HCT116 (cell line): Measurements from ENCODE around the gene SLAMF6. TPM values are rescaled to one million over a fixed set of nuclear protein-coding genes. Genes with fewer than 3 reads are reported as not detected.

Source experiments
- ATAC-seq: fragments of 200-7000 bp; cut with Tn5 transposase; 2 replicates; pipeline ENCODE4 v1.9.1; 2020; ENCODE audit warnings: mild to moderate bottlenecking, moderate library complexity
- BruUV-seq: library from RNA; stranded (reverse); fragments of 400-500 nt; replicated peaks from 2 replicates; lab custom pipeline; 2021; lab: Mats Ljungman, UMichigan
- CTCF ChIA-PET: fragments of 300-600 bp; sonication (Branson Sonifier 250); formaldehyde crosslinking; loops from one replicate; lab custom pipeline; 2021; ENCODE audit warnings: antibody characterized with exemption; lab: Charles Lee
- POLR2A ChIA-PET: fragments of 300-600, 350-600 bp; sonication (Branson Sonifier 250); formaldehyde crosslinking; loops from one replicate; lab custom pipeline; 2021; ENCODE audit warnings: antibody characterized with exemption; lab: Charles Lee
- RAD21 ChIA-PET, 2 experiments: fragments of 300-600 bp; sonication (Branson Sonifier 250); formaldehyde crosslinking; loops; one replicate each; lab custom pipeline; 2023; ENCODE audit warnings: low total read pairs in 2 of 2; ENCODE audit not compliant: uncharacterized antibody in 2 of 2, unreplicated experiment in 2 of 2, low non-redundant PET in 1 of 2; lab: Charles Lee
- DNase-seq: peaks from one replicate; pipeline ENCODE4 v3.0.0-alpha.2; 2010; ENCODE audit warnings: low read depth, low spot score
- H2AFZ ChIP-seq: fragments of 200-600 bp; shearing (Covaris generic), sonication (generic); 2 replicates; pipeline ENCODE4 v1.6.1; 2017; ENCODE audit warnings: low read depth, mixed run types, mixed read lengths, antibody characterized with exemption, low read length; ENCODE audit not compliant: poor library complexity, severe bottlenecking
- H3K27ac ChIP-seq: 2 replicates; pipeline ENCODE4 v1.5.1; 2012; ENCODE audit warnings: low read depth, low read length
- H3K27me3 ChIP-seq: fragments of 200-600 bp; sonication (generic); 2 replicates; pipeline ENCODE4 v1.6.1; 2016; ENCODE audit warnings: mixed run types, low read length, mixed read lengths; ENCODE audit not compliant: insufficient read depth
- H3K36me3 ChIP-seq, 2 experiments: fragments of 200-500 bp in 1 of 2; fragments of 200-600 bp in 1 of 2; sonication (Bioruptor generic) in 1 of 2; sonication (generic) in 1 of 2; 2 replicates each; pipeline versions ENCODE4 v1.5.1 to v1.6.1; 2014 to 2016; ENCODE audit warnings: low read length in 2 of 2, inconsistent platforms in 1 of 2, mixed read lengths in 1 of 2, mixed run types in 1 of 2; ENCODE audit not compliant: insufficient read depth in 2 of 2, control insufficient read depth in 1 of 2
- H3K4me1 ChIP-seq, 2 experiments: fragments of 200-600 bp in 1 of 2; sonication (generic) in 1 of 2; 2 replicates each; pipeline versions ENCODE4 v1.5.1 to v1.6.1; 2012 to 2017; ENCODE audit warnings: low read length in 2 of 2, inconsistent platforms in 1 of 2, mild to moderate bottlenecking in 1 of 2, mixed read lengths in 1 of 2, mixed run types in 1 of 2, moderate library complexity in 1 of 2; ENCODE audit not compliant: insufficient read depth in 2 of 2, control insufficient read depth in 1 of 2
- H3K4me2 ChIP-seq: fragments of 200-600 bp; sonication (generic); 2 replicates; pipeline ENCODE4 v1.6.1; 2017; ENCODE audit warnings: mixed run types, low read length, mixed read lengths
- H3K4me3 ChIP-seq, 2 experiments: fragments of 200-600 bp in 1 of 2; sonication (generic) in 1 of 2; replicated peaks in 1 of 2; 2 replicates each; pipeline ENCODE4 v1.5.1; 2011 to 2016; ENCODE audit warnings: low read length in 2 of 2, control low read depth in 1 of 2, low read depth in 1 of 2, mild to moderate bottlenecking in 1 of 2, mixed read lengths in 1 of 2, mixed run types in 1 of 2
- H3K79me2 ChIP-seq: fragments of 200-600 bp; sonication (generic); 2 replicates; pipeline ENCODE4 v1.6.1; 2017; ENCODE audit warnings: mild to moderate bottlenecking, mixed run types, low read length, moderate library complexity, mixed read lengths; ENCODE audit not compliant: insufficient read depth
- H3K9ac ChIP-seq: fragments of 200-600 bp; sonication (generic); 2 replicates; pipeline ENCODE4 v1.6.1; 2016; ENCODE audit warnings: low read length, mixed read lengths
- H3K9me2 ChIP-seq: fragments of 200-600 bp; sonication (generic), shearing (Covaris generic); 2 replicates; pipeline ENCODE4 v1.6.1; 2017; ENCODE audit warnings: mixed run types, mild to moderate bottlenecking, moderate library complexity; ENCODE audit not compliant: insufficient read depth
- H3K9me3 ChIP-seq, 2 experiments: fragments of 200-500 bp in 1 of 2; fragments of 200-600 bp in 1 of 2; sonication (Bioruptor generic) in 1 of 2; sonication (generic) in 1 of 2; 2 replicates each; pipeline ENCODE4 v1.6.1; 2014 to 2017; ENCODE audit warnings: low read length in 2 of 2, mixed read lengths in 2 of 2, inconsistent platforms in 1 of 2, low read depth in 1 of 2, mild to moderate bottlenecking in 1 of 2, mixed run types in 1 of 2, moderate library complexity in 1 of 2; ENCODE audit not compliant: control insufficient read depth in 1 of 2, insufficient read depth in 1 of 2
- H4K20me1 ChIP-seq: fragments of 200-600 bp; sonication (generic), shearing (Covaris generic); 2 replicates; pipeline ENCODE4 v1.6.1; 2017; ENCODE audit warnings: mixed run types, mild to moderate bottlenecking, moderate library complexity; ENCODE audit not compliant: insufficient read depth
- CBX3 ChIP-seq: IDR thresholded peaks from 2 replicates; pipeline ENCODE4 v1.6.1; 2012; ENCODE audit warnings: low read depth
- EGR1 ChIP-seq: IDR thresholded peaks from 2 replicates; pipeline ENCODE4 v1.6.1; 2012; ENCODE audit warnings: low read depth
- ELF1 ChIP-seq: IDR thresholded peaks from 2 replicates; pipeline ENCODE4 v1.6.1; 2012; ENCODE audit warnings: low read depth, borderline replicate concordance
- EZH2 ChIP-seq: fragments of 200-600 bp; sonication (generic); IDR thresholded peaks from 2 replicates; pipeline ENCODE4 v1.6.1; 2017; ENCODE audit warnings: antibody characterized with exemption, mixed run types
- EZH2phosphoT487 ChIP-seq: fragments of 200-600 bp; IDR thresholded peaks from 2 replicates; pipeline ENCODE4 v1.6.1; 2018; ENCODE audit warnings: antibody characterized with exemption, borderline replicate concordance
- FOSL1 ChIP-seq: IDR thresholded peaks from 2 replicates; pipeline ENCODE4 v1.6.1; 2012; ENCODE audit warnings: low read depth
- SIN3A ChIP-seq: IDR thresholded peaks from 2 replicates; pipeline ENCODE4 v1.6.1; 2012; ENCODE audit warnings: low read depth
- YY1 ChIP-seq: IDR thresholded peaks from 2 replicates; pipeline ENCODE4 v1.6.1; 2011; ENCODE audit warnings: low read length, low read depth, moderate library complexity, mild to moderate bottlenecking; ENCODE audit not compliant: insufficient replicate concordance; ENCODE audit errors: extremely low read depth
- ZFX ChIP-seq: fragments of 450-650 bp; IDR thresholded peaks from 2 replicates; pipeline ENCODE4 v1.6.1; 2017
- intact Hi-C: fragments of 100-400 bp; cut with micrococcal nuclease; formaldehyde crosslinking; loops from 2 replicates; pipeline ENCODE4 v1.10.0; 2022
- total RNA-seq: library from RNA; stranded (reverse); gene quantifications from one replicate; pipeline ENCODE4 v1.2.1, GENCODE V29; 2021; ENCODE audit not compliant: unreplicated experiment
- TF ChIP-seq, protein P1 (sequence below): IDR thresholded peaks from 2 replicates; pipeline ENCODE4 v1.6.1; 2011; ENCODE audit warnings: mild to moderate bottlenecking, low read length, moderate library complexity; ENCODE audit not compliant: insufficient replicate concordance; ENCODE audit errors: extremely low read depth
- TF ChIP-seq, protein P2 (sequence below): IDR thresholded peaks from 2 replicates; pipeline ENCODE4 v1.6.1; 2012; ENCODE audit warnings: low read depth
- TF ChIP-seq, protein P3 (sequence below): IDR thresholded peaks from 2 replicates; pipeline ENCODE4 v1.6.1; 2012

The SLAMF6 gene
- total RNA-seq, 1 experiment from 2014 or later, result not detected

DNA sequence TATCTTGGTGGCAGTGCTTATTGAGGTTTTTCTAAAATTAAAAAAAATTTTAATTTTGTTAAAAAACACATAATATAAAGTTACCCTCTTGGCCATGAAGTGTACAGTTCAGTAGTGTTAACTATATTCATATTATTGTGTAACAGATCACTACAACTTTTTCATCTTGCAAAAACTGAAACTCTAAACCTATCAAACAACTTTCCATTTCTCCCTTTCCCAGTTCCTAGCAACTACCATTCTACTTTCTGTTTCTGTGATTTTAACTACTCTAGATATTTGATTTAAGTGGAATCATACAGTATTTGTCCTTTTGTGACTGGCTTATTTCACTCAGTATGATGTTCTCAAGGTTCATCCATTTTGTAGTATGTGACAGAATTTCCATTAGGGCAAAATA, 55.5 kb downstream of the SLAMF6 start:
- intact Hi-C loops, result no loop called here
- ATAC-seq (no peak), DNase-seq (no peak)
- BruUV-seq, result no TSS peak
- Histone ChIP-seq H3K9me2 (no peaks in the 10 kb centered on the region), H3K4me1 (no peaks in the 10 kb centered on the region), H3K79me2 (no peaks in the 10 kb centered on the region), H4K20me1 (no peaks in the 10 kb centered on the region), H3K27me3 (no peaks in the 10 kb centered on the region; the same call in 1 of the 2 replicates), H3K27ac (no peak overlapping the region), H3K4me2 (no peak overlapping the region), H3K36me3 (no peaks in the 10 kb centered on the region), H3K4me3 (no peak overlapping the region), H3K9ac (no peak overlapping the region), H2AFZ (no peak overlapping the region), H3K9me3 (no peaks in the 10 kb centered on the region)
- TF ChIP-seq, protein P1, sequence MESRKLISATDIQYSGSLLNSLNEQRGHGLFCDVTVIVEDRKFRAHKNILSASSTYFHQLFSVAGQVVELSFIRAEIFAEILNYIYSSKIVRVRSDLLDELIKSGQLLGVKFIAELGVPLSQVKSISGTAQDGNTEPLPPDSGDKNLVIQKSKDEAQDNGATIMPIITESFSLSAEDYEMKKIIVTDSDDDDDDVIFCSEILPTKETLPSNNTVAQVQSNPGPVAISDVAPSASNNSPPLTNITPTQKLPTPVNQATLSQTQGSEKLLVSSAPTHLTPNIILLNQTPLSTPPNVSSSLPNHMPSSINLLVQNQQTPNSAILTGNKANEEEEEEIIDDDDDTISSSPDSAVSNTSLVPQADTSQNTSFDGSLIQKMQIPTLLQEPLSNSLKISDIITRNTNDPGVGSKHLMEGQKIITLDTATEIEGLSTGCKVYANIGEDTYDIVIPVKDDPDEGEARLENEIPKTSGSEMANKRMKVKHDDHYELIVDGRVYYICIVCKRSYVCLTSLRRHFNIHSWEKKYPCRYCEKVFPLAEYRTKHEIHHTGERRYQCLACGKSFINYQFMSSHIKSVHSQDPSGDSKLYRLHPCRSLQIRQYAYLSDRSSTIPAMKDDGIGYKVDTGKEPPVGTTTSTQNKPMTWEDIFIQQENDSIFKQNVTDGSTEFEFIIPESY, result no peak
- no peak for TF ChIP-seq ELF1
- TF ChIP-seq, protein P2, sequence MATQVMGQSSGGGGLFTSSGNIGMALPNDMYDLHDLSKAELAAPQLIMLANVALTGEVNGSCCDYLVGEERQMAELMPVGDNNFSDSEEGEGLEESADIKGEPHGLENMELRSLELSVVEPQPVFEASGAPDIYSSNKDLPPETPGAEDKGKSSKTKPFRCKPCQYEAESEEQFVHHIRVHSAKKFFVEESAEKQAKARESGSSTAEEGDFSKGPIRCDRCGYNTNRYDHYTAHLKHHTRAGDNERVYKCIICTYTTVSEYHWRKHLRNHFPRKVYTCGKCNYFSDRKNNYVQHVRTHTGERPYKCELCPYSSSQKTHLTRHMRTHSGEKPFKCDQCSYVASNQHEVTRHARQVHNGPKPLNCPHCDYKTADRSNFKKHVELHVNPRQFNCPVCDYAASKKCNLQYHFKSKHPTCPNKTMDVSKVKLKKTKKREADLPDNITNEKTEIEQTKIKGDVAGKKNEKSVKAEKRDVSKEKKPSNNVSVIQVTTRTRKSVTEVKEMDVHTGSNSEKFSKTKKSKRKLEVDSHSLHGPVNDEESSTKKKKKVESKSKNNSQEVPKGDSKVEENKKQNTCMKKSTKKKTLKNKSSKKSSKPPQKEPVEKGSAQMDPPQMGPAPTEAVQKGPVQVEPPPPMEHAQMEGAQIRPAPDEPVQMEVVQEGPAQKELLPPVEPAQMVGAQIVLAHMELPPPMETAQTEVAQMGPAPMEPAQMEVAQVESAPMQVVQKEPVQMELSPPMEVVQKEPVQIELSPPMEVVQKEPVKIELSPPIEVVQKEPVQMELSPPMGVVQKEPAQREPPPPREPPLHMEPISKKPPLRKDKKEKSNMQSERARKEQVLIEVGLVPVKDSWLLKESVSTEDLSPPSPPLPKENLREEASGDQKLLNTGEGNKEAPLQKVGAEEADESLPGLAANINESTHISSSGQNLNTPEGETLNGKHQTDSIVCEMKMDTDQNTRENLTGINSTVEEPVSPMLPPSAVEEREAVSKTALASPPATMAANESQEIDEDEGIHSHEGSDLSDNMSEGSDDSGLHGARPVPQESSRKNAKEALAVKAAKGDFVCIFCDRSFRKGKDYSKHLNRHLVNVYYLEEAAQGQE, result no peak
- TF ChIP-seq EZH2phosphoT487, result no peak
- no peak for TF ChIP-seq ZFX
- no peak for TF ChIP-seq FOSL1
- TF ChIP-seq, protein P3, sequence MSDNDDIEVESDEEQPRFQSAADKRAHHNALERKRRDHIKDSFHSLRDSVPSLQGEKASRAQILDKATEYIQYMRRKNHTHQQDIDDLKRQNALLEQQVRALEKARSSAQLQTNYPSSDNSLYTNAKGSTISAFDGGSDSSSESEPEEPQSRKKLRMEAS, result no peak
- no peak for TF ChIP-seq SIN3A
- no peak for TF ChIP-seq EGR1
- no peak for TF ChIP-seq YY1
- TF ChIP-seq CBX3, result no peak
- no peak for TF ChIP-seq EZH2
- POLR2A ChIA-PET, result no interaction called here
- CTCF ChIA-PET, result no interaction called here
- RAD21 ChIA-PET, result no interaction called here
